HG03469 (cell line): ENCODE data around the gene NSF.
A peak's percentile ranks its signal among the peaks of the same experiment; 100 is the strongest.
"Not testable (repeated sequence)": the region's sequence is repeated elsewhere in the genome, so short reads cannot be mapped to it uniquely, and the experiment has no call there.

ENCODE experiments used
- ATAC-seq: cut with Tn5 transposase; IDR thresholded peaks from one replicate; pipeline ENCODE4 v1.9.1; 2021; ENCODE audit warnings: mild to moderate bottlenecking, moderate library complexity, moderate number of reproducible peaks; ENCODE audit not compliant: unreplicated experiment

Gene NSF

DNA sequence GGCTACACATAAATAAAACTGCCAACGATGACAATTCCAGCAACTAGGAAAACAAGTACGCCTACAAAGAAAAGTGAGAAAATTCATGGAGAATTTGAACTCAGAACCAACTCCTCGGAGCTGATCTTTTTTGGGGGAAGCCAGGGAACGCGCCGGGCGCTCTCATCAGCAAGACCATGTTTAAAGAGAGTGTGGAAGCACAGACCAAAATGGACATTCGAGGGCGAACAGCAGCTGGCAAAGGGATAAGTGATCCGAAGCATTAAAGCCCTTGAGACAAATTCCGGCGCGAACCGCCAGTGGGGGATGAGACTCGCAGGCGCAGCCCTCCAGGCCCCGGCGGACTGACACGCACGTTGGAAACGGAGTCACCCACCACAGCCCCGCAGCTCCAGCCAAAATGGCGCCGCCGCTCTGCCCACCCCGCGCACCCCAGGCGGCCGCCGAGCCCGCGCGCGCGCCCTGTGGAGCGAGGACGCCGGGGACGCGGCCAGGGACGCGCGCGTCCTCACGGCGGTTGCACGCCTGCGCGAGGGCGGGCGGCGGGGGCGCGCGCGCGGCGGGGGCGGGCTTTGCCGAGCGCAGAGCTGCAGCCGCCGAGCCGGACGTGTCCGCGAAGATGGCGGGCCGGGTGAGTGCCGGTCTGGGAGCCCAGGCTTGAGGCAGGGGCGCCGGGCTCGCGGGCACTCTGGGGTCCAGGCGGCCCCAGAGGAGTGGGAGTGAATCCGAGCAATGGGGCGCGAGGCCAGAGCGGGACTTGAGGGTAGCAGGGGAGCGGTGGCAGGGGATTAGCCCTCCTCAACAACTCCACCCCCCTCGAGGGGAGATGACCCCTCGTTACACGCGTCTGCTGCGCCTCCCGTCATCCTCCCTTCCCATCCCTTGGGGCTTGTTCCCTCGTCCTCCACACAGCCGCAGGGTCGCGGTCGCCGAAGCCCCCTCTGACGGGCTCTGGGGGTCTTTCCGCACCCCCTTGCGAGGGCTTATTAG, at the start of gene NSF:
TSS of gene NSF (plus strand) at position 513 of the 990 bp plus-strand sequence. CDS start at position 620, 107 bp downstream.
- peak; percentile 51 for ATAC-seq

DNA sequence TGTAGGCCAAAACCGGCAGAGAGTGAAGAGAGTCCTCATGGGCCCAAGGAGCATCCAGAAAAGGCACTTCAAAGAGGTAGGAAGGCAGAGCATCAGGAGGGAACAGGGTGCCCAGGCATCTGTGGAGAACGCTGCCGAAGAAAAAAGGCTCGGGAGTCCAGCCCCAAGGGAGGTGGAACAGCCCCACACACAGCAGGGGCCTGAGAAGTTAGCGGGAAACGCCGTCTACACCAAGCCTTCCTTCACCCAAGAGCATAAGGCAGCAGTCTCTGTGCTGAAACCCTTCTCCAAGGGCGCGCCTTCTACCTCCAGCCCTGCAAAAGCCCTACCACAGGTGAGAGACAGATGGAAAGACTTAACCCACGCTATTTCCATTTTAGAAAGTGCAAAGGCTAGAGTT, 41.9 kb upstream of the NSF start:
- not testable (repeated sequence) for ATAC-seq

DNA sequence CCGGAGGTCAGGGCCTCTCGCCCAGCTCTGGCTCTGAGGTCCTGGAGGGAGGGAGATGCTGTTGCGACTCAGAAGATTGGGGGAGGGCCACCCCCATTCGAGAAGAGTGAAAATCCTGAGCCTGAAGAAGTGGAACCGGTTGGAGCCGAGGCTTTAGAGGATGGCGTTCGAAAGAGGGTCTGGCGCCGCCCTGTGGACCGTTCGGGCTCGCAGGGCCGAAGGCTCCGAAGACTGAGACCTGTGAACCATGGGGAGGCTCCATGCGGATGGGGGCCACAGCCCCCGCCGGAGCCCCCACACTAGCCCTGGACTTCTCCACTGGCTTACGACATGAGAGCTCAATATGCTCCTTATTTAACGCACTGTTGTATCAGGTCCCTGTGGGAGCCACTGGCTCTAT, 31.3 kb upstream of the NSF start:
- ATAC-seq, result not testable (repeated sequence)

DNA sequence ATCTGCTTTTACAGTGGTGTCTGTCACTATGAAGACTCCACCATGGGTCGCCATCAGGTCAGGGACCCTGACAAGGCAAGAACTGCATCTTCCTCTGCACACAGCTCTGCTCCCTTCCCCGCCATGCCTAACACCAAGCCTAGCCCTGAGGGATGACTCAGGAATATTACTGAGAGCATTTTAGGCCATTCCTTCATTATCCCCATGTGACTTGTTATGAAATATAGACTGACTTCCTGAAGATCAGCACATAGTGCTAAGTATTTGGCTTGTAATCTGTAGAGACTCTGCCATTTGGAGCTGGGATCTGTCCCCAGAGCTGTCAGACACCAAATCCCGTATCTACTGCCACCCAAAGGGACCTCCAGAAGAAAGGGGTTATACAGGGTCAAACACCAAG, 30.4 kb upstream of the NSF start:
- ATAC-seq, result not testable (repeated sequence)

DNA sequence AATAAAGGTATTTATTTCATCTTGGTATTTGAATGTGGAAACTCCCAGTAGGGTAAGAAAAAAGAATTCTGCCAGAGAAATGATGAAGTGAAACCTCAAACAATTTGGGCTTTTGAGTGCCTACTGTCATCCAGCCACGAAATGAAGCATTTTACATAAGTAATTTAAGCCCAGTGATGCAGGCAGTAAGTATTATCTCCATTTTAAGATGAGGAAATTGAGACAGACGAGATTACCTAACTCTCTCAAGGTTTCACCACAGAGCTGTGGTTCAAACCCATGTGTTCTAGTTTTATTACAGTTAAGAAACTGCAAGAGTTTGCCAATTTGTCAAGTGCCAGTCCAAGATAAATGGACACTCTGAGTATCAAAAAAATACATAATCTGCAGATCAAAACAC, 24.2 kb upstream of the NSF start:
- ATAC-seq, result not testable (repeated sequence)

DNA sequence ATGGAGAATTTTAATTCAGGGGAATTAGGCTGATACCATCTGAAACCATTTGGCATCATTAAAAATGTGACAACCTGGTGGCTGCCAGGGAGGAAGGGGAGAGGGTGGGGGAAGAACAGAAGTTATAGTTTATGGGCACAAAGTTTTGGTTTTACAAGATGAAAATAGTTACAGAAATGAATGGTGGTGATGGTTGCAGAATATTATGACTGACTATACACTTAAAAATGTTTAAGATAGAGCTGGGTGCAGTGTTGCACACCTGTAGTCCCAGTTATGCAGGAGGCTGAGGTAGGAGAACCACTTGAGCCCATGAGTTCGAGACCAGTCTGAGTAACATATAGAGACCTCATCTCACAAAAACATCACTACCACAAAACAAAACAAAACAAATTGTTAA, 23.5 kb upstream of the NSF start:
- not testable (repeated sequence) for ATAC-seq

DNA sequence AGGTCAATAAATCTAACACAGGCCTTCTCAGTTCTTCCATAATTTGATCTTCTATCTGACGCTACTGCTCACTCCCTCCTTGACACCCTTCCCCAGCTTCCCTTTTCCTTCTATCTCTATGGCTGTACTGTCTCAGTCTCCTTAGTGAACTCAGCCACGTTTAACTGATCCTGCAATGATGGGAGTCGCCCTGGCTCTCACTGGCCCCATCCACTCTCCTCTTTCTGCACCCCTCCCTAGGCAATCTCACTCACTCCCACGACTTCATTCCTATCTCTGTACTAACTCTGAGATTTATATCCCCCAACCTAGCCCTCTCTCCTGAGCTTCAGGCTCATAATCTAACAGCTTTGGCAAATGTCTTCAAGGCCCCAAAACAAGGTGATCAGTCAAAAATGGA, 18.7 kb upstream of the NSF start:
- not testable (repeated sequence) for ATAC-seq

DNA sequence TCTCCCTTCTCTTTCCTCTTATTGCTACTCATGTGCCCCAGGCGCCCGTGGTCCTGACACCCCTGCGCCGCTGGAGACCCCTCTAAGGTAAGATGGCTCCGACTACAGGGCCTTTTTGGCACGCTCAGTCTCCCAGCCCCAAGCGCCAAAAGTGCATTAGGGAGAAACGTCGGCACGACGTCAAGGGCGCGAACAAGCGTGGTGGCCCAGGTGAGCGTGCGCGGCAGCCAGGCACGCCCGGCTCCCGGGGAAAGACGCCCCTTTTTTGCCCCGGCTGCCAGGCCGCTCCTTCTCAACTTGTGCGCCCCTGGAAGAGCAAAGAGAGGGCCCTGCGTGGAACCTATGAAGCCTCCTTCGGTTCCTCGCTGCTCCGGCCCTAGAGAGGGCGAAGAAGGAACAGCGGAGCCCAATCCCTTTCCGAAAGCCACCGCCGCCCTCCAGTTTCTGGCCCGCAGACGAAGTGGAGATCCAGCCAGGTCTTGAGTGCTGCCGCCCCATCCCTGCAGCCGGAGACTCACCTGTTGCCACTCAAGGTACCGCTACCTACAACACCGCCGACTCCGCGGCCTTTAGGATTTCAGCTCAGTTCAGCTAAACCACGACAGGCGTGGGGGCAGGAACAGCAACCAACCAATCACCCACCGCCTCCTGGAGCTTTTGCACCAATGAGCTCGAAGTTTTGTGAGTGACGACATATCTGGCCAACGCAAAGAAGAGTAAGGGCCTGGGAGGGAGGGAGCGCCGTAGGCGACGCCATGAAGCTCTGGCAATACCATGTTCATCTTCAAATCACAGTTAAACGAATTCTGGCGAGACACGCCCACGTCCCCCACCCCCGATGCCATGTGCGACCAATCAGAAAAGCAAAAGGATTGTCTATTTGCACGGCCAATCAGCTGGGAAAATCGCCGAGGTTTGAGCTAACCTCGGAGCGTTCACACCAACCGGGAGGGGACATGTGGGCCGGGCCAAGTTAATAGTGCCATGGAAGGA, 11.1 kb upstream of the NSF start, which contains the start of gene ARL17A:
TSS of gene ARL17A (minus strand) at position 609 of the 993 bp plus-strand sequence. CDS start 3,369 bp downstream, outside the sequence.
- peak; percentile 88 for ATAC-seq

DNA sequence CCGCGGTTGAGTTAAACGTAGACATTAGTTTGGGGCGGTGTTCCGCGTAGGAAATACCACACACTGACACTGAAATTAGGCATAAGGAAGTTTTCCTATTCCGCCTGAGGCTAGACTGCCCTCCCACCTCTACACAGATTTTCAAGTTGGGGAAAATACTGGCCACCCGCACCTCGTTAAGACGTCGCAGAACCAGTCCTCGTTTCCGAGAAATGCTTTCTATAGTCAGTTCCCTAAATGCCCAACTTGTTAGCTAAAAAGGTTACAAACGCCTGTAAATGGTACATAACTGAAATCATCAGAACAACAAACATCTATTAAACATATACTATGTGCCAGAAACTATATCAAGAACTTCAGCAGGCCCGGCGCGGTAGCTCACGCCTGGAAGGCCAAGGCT, 10.4 kb upstream of the NSF start:
- ATAC-seq, result not testable (repeated sequence)

DNA sequence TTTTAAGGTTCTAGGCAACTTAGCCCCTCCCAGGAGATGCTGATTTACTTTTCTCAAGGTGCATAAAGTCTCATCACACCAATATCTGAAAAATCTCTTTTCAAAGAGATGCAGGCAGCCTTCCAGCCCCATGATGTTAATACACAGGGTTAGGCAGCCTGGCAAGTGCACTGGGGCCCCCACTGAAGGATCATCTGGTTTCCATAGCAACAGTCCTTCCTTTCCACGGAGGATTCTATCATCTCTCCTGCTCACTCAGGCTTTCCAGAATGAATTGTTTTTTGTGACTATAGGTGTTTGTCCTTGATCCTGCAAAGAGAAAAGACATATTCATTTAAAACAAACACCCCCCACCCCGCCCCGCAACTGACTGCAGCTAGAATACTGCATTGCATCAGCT, 5.0 kb upstream of the NSF start:
- ATAC-seq, result not testable (repeated sequence)

DNA sequence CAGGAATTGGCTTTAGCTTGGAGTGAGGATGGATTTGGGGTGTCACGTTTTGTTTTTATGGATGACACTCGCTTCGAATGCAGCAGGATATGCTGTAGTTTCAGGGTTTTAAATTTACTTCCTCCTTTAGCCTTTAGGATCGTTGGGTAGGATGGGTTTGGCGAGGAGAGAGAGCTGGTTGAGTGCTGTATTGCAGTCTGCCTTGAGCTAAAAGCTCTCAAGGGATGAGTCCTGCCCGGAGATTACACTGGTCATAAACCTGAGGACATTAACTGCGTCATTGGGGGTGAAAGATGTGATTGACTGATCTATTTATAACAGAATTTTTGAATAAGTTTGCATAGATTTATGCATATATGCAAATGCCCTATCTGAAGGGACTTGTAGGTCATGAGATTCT, 863 bp downstream of the NSF start:
- ATAC-seq, result not testable (repeated sequence)

DNA sequence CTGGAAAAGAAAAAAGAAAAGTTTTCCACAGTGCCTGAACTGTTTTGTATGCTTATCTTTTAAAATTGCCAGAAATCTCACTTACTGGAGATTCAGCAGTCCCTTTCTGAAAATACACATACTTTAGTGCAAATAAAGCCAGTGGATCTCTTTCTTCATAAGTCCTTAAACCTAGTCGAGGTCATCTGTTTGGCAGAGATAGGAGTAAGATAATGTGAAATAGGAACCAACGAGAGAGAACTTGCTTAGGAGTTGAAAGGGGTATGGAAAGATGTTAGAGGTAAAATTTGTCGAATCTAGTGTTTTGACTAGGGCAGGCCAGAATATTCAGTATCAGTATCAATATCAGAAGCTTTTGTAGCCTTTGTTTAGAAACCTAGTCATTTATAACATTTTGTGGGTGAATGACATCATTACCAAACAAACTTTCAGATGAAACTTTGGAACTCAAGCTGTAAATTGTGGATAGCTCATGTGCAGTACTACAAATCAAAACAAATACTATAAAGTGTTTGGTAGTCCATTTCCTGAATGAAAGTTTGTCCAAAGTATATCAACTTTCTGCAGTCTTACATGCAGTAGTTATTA, 8.0 kb downstream of the NSF start:
- ATAC-seq, result peak; percentile 48

DNA sequence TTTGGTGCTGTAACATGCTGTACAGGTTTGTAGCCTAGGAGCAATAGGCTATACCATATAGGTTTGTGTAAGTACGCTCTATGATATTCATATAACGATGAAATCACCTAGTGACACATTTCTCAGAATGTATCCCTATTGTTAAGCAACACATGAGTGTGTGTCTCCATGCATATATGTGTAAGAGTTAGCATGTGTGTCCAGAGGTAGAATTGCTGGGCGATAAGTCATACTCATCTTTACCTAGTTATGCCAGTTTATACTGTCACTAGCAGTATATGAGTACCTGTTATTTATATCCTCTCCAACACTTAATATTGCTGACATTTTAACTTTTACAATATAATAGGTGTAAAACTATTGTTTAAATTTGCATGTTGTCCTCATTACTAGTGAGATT, 10.3 kb downstream of the NSF start:
- ATAC-seq, result not testable (repeated sequence)

DNA sequence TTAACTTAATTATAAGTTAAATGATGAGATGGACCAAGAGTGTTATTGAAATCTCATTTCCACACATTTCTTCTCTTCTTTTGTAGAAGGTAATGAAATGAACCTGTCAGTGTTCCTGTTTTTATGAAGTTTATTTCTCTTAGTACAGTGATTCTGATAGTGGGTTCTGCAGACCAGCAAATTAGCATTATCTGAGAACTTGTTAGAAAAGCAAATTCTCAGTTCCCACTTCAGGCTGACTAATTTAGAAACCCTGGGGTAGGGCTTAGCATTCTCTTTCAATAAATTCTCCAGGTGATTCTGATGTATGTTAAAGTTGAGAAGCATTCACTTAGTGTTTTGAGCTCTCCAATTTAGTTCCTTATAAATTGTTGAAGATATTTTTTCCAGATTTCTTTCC, 12.7 kb downstream of the NSF start:
- ATAC-seq, result peak; percentile 59

DNA sequence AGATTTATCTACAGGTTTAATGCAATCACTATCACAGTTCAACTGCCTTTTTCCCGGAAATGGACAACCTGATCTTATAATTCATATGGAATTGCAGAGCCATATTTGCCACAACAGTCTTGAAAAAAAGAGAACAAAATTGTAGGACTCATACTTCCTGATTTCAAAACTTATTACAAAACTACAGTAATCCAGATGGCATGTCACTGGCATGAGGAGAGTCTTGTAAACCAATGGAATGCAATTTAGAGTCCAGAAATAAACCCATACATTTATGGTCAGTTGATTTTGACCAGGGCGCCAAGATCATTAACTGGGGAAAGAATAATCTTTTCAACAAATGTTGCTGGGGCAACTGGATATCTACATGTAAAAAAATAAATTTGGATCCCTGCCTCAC, 20.8 kb downstream of the NSF start:
- not testable (repeated sequence) for ATAC-seq

DNA sequence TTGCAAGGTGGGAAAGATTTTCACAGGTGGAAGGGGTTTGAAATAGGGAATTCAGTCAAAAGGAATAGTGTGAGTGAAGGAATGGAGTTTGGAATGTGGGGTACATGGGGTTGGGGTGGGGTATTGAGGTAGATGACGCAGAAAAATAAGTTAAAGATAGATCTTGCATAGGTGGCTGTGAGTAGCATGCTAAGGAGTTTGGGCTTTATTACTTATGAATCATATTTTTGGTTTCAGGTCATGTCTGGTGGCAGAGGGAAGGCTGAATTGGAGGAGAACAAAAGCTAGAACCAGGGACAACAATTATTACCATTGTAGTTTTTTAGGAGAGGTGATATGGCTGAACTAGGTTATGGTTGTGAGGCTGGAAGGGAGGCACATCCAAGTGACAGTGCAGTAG, 23.4 kb downstream of the NSF start:
- ATAC-seq, result not testable (repeated sequence)

DNA sequence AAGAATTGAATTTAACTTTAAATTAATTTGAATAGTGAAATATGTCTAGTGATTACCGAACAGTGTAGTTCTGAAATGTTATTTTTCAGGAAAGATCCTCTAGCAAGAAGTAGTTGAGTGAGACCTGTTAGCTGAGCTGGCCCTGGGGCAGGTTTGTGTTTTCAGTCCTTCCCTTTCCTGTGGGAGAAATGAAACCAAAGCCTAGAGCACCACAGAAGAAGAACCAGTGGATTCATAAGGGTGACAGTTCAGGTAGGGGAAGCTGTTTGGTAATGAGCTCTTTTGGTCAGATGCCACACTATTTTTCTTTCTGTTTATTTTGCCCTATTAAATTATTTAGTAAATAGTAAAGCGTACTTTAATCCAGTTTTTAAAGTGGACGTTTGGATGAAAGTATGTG, 26.7 kb downstream of the NSF start:
- not testable (repeated sequence) for ATAC-seq

DNA sequence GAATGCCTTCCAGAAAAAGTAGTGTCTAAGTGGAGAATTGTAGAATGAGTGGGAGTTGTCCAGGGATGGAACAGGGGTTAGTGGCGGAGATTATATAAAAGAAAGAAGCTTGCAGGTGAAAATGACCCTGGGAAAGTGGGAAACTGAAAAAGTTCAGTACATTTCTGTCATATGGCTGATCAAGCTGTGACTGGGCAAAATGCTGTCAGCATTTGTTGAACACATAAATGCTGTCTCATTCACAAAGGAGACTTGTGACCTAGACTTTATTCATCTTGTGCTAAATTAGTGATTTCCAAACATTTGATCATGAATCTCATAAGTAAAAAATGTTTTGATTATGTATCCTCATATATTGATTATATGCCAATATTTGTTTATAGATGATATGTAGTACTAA, 28.5 kb downstream of the NSF start:
- not testable (repeated sequence) for ATAC-seq

DNA sequence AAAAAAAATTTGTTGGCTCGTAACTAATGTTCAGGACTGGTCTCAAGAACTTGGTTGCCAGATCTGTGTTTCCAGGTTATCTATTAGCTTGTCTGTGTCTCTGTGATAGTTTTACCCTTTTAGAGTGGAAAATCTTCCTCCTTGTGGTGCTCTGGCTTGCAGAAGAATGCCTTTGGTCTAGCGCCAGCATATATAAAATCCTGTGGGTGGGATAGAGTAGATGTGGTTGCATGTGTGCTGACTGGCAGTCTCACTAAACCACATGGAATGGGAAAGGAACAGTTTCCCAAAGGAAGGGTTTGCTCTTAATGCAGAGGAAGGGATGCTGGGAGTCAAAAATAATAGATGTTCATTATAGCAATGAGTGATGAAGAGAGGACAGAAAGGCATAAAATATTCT, 33.3 kb downstream of the NSF start:
- not testable (repeated sequence) for ATAC-seq

DNA sequence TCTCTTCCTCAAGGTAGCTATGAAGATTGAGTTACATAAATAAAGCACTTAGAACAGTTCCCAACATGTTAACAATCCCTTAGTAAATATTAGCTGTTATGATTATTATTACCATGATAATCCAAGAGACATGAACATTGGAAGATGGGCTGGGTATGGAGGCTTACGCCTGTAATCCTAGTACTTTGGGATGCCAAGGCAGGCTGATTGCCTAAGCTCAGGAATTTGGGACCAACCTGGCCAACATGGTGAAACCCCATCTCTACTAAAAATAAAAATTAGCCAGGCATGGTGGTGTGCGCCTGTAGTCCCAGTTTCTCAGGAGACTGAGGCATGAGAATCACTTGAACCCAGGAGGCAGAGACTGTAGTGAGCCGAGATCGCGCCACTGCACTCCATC, 34.3 kb downstream of the NSF start:
- not testable (repeated sequence) for ATAC-seq

DNA sequence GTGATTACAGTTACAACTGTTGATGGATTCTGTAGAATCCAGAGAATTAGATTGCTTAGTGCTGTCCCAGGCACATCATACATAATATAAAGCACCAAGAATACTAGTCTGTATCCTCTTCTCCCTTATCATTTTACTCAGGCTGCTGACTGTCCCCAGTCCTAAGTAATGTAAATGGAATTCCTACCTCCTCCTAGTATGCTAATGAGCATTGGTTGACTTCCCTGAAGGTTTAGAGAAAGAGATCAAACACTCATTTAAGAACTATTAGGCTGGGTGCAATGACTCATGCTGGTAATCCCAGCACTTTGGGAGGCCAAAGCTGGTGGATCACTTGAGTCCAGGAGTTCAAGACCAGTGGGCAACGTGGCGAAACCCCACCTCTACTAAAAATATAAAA, 37.0 kb downstream of the NSF start:
- ATAC-seq, result not testable (repeated sequence)
